Stomach (tissue), 4 donors: Measurements from ENCODE around the gene IRS2.

Experiments used
- EP300 ChIP-seq: sonication (generic); formaldehyde crosslinking; IDR thresholded peaks from one replicate; pipeline ENCODE4 v1.6.1; 2017; ENCODE audit warnings: antibody characterized with exemption
- POLR2A ChIP-seq, 4 donors: fragments of 450-650 bp; IDR thresholded peaks; one replicate each; pipeline ENCODE4 v1.6.1; 2016; ENCODE audit warnings: antibody characterized with exemption in 4 of 4, control low read depth in 2 of 4, mild to moderate bottlenecking in 1 of 4, moderate library complexity in 1 of 4
- POLR2AphosphoS5 ChIP-seq, 3 donors: sonication (generic); formaldehyde crosslinking; IDR thresholded peaks; one replicate each; pipeline ENCODE4 v1.6.1; 2016; ENCODE audit warnings: antibody characterized with exemption in 3 of 3
- TF ChIP-seq, protein P1 (sequence below), 7 experiments: fragments of 450-650 bp in 4 of 7; fragments of 200-600 bp in 3 of 7; sonication (generic) in 3 of 7; IDR thresholded peaks; one replicate each; pipeline ENCODE4 v1.5.1; 2016 to 2019; ENCODE audit warnings: antibody characterized with exemption in 7 of 7, control low read depth in 2 of 7, mild to moderate bottlenecking in 1 of 7

DNA sequence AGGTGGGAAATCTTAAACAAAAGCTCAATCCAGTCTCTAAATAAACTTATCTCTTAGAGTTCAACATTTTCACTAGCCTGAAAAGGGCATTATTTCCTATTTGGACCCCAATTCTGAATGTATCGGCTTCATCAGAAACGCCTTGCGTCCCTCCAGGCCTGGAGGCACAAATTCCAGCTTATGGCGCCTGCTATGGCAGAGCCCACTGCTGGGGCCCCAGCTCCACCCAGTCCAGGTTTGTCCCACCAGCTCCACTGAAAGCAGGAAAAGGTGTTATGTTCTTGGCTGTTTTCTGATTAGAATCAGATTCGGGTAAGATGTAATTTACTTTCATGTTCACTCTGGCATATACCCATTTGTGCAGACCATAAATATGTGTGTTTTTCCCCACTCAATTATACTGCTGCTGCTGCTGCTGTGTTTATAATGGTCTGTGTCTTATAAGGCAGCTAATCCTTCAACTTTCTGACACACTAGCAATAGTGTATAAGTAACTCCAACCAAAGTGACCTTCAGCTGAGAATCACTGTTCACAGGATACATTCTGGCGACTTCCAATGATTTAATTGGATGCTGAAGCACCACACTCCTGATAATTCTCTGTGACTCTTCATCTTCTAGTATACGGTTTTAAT is 6.4 kb downstream of the IRS2 start:
- TF ChIP-seq, protein P1, sequence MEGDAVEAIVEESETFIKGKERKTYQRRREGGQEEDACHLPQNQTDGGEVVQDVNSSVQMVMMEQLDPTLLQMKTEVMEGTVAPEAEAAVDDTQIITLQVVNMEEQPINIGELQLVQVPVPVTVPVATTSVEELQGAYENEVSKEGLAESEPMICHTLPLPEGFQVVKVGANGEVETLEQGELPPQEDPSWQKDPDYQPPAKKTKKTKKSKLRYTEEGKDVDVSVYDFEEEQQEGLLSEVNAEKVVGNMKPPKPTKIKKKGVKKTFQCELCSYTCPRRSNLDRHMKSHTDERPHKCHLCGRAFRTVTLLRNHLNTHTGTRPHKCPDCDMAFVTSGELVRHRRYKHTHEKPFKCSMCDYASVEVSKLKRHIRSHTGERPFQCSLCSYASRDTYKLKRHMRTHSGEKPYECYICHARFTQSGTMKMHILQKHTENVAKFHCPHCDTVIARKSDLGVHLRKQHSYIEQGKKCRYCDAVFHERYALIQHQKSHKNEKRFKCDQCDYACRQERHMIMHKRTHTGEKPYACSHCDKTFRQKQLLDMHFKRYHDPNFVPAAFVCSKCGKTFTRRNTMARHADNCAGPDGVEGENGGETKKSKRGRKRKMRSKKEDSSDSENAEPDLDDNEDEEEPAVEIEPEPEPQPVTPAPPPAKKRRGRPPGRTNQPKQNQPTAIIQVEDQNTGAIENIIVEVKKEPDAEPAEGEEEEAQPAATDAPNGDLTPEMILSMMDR (IDR thresholded peaks at IDR 0.05) = no peak
- TF ChIP-seq POLR2A (IDR thresholded peaks at IDR 0.05) = no peak
- no peak for TF ChIP-seq POLR2AphosphoS5 (IDR thresholded peaks at IDR 0.05)
- TF ChIP-seq EP300 = no peak
